HepG2 (cell line): ENCODE data around the gene MICAL3. TPM values are rescaled to one million over a fixed set of nuclear protein-coding genes. Genes with fewer than 3 reads are reported as not detected.

Experiments
- ASH2L ChIP-seq: fragments of 300-600, 200-600 bp; sonication (generic); IDR thresholded peaks from 2 replicates; pipeline ENCODE4 v1.7.0; 2017; ENCODE audit warnings: low read depth, mild to moderate bottlenecking, moderate library complexity, mixed read lengths, low read length; ENCODE audit not compliant: insufficient read length
- CEBPG ChIP-seq: IDR thresholded peaks from 2 replicates; pipeline ENCODE4 v1.6.1; 2016
- CENPT ChIP-seq: sonication (generic); formaldehyde crosslinking; IDR thresholded peaks from 2 replicates; pipeline ENCODE4 v1.8.0; 2022; ENCODE audit warnings: low read depth, mild to moderate bottlenecking, moderate library complexity, missing genetic modification reagents
- DMAP1 ChIP-seq: IDR thresholded peaks from 2 replicates; pipeline ENCODE4 v1.6.1; 2016
- GABPA ChIP-seq, 2 experiments: IDR thresholded peaks; 2 replicates each; pipeline ENCODE4 v1.6.1; 2011 to 2016; ENCODE audit warnings: low read depth in 2 of 2, low read length in 1 of 2, missing biosample characterization in 1 of 2, missing genetic modification characterization in 1 of 2
- RXRB ChIP-seq: IDR thresholded peaks from 2 replicates; pipeline ENCODE4 v1.6.1; 2016; ENCODE audit warnings: borderline replicate concordance, missing genetic modification reagents, missing compliant biosample characterization
- SIN3B ChIP-seq: fragments of 150-350 bp; IDR thresholded peaks from 2 replicates; pipeline ENCODE4 v1.6.1; 2014; ENCODE audit warnings: low read length
- SYNCRIP ChIP-seq: fragments of 200-400 bp; formaldehyde crosslinking; IDR thresholded peaks from 2 replicates; pipeline ENCODE4 v1.6.1; 2018; ENCODE audit warnings: mild to moderate bottlenecking, low read depth, low read length; ENCODE audit not compliant: insufficient read depth
- ZBTB4 ChIP-seq: sonication (generic); formaldehyde crosslinking; IDR thresholded peaks from 2 replicates; pipeline ENCODE4 v1.4.0; 2020; ENCODE audit warnings: missing genetic modification reagents, mild to moderate bottlenecking, borderline replicate concordance
- ZBTB46 ChIP-seq: sonication (generic); formaldehyde crosslinking; IDR thresholded peaks from 2 replicates; pipeline ENCODE4 v1.4.0; 2020; ENCODE audit warnings: mild to moderate bottlenecking, missing genetic modification reagents, borderline replicate concordance
- ZC3H4 ChIP-seq: sonication (generic); formaldehyde crosslinking; IDR thresholded peaks from 2 replicates; pipeline ENCODE4 v1.4.0; 2020; ENCODE audit warnings: missing genetic modification reagents, borderline replicate concordance
- ZNF121 ChIP-seq: sonication (generic); formaldehyde crosslinking; IDR thresholded peaks from 2 replicates; pipeline ENCODE4 v1.5.0; 2020; ENCODE audit warnings: mild to moderate bottlenecking, missing genetic modification reagents
- ZNF263 ChIP-seq: sonication (generic); formaldehyde crosslinking; IDR thresholded peaks from 2 replicates; pipeline ENCODE4 v1.4.0; 2020; ENCODE audit warnings: missing genetic modification reagents
- ZNF329 ChIP-seq: sonication (generic); formaldehyde crosslinking; IDR thresholded peaks from 2 replicates; pipeline ENCODE4 v1.9.0; 2021; ENCODE audit warnings: low read depth, mild to moderate bottlenecking, missing genetic modification reagents
- ZNF333 ChIP-seq: sonication (generic); formaldehyde crosslinking; IDR thresholded peaks from 2 replicates; pipeline ENCODE4 v1.4.0; 2020; ENCODE audit warnings: mild to moderate bottlenecking, missing genetic modification reagents, borderline replicate concordance
- ZNF451 ChIP-seq: sonication (generic); formaldehyde crosslinking; IDR thresholded peaks from 2 replicates; pipeline ENCODE4 v1.5.0; 2020; ENCODE audit warnings: mild to moderate bottlenecking, missing genetic modification reagents
- ZNF501 ChIP-seq: sonication (generic); formaldehyde crosslinking; IDR thresholded peaks from 2 replicates; pipeline ENCODE4 v1.5.1; 2020; ENCODE audit warnings: mild to moderate bottlenecking, moderate library complexity, missing genetic modification reagents
- ZNF510 ChIP-seq: sonication (generic); formaldehyde crosslinking; IDR thresholded peaks from 2 replicates; pipeline ENCODE4 v1.4.0; 2020; ENCODE audit warnings: low read depth, mild to moderate bottlenecking, missing genetic modification reagents
- ZNF530 ChIP-seq: sonication (generic); formaldehyde crosslinking; IDR thresholded peaks from 2 replicates; pipeline ENCODE4 v1.5.0; 2020; ENCODE audit warnings: low read depth, mild to moderate bottlenecking, missing genetic modification reagents
- ZNF574 ChIP-seq: sonication (generic); formaldehyde crosslinking; IDR thresholded peaks from 2 replicates; pipeline ENCODE4 v1.4.0; 2020; ENCODE audit warnings: missing genetic modification reagents
- ZNF615 ChIP-seq: sonication (generic); formaldehyde crosslinking; IDR thresholded peaks from 2 replicates; pipeline ENCODE4 v1.5.0; 2020; ENCODE audit warnings: mild to moderate bottlenecking, missing genetic modification reagents, borderline replicate concordance
- ZNF773 ChIP-seq: sonication (generic); formaldehyde crosslinking; IDR thresholded peaks from 2 replicates; pipeline ENCODE4 v1.4.0; 2020; ENCODE audit warnings: missing genetic modification reagents, borderline replicate concordance
- ZNF782 ChIP-seq: sonication (generic); formaldehyde crosslinking; IDR thresholded peaks from 2 replicates; pipeline ENCODE4 v1.4.0; 2020; ENCODE audit warnings: missing genetic modification reagents, mild to moderate bottlenecking, borderline replicate concordance
- polyA plus RNA-seq, 8 experiments: library from polyadenylated mRNA; depleted of rRNA in 3 of 8; stranded (reverse) in 7 of 8; unstranded in 1 of 8; fragments of >200 nt; fragmentation: Illumina TruSeq in 4 of 8; extraction: Trizol in 4 of 8; gene quantifications; 2 replicates each; pipeline versions ENCODE4 v1.2.1 to v1.2.3, GENCODE V29; 2011 to 2016; ENCODE audit warnings: low read depth in 4 of 8, missing spikeins in 1 of 8, mixed read lengths in 1 of 8; ENCODE audit not compliant: insufficient read depth in 1 of 8
- total RNA-seq, 5 experiments: library from RNA; depleted of rRNA; stranded (reverse); fragments of >200 nt; fragmentation: Illumina TruSeq; extraction: Trizol; gene quantifications; 2 replicates each; pipeline ENCODE4 v1.2.3, GENCODE V29; 2016; ENCODE audit warnings: low read depth in 1 of 5

Gene MICAL3
- total and polyA plus RNA-seq, 2 of the 13 experiments (the other 11 are each of a cell fraction or from before 2014, with no cell fraction given): 5.3 to 12.5 TPM

GRCh38 chr22:18044548-18045271, 20.3 kb upstream of the MICAL3 start (continued):
- TF ChIP-seq ZBTB46 (CRISPR knock-in tag): no peak
- no peak for TF ChIP-seq GABPA (IDR thresholded peaks at IDR 0.05; ENCODE audit: low read depth, low read length)
- 0 out of 2 replicates have a peak, but pooled peaks have one; percentile 20 for TF ChIP-seq GABPA (CRISPR knock-in tag; IDR thresholded peaks at IDR 0.05; ENCODE audit: low read depth)
- TF ChIP-seq ZNF574 (CRISPR knock-in tag): peak; percentile 61
- no peak for TF ChIP-seq ZNF263 (CRISPR knock-in tag)
- TF ChIP-seq CEBPG (CRISPR knock-in tag): peak; percentile 59
- no peak for TF ChIP-seq SIN3B
- TF ChIP-seq ZNF501 (CRISPR knock-in tag): no peak
- no peak for TF ChIP-seq ZNF530 (CRISPR knock-in tag)
- TF ChIP-seq ZNF773 (CRISPR knock-in tag): no peak
- no peak for TF ChIP-seq CENPT (CRISPR knock-in tag)
- no peak for TF ChIP-seq ZNF510
- peak; percentile 79 for TF ChIP-seq RXRB (CRISPR knock-in tag)
- peak; percentile 53 for TF ChIP-seq ASH2L
- TF ChIP-seq ZNF333: no peak
- TF ChIP-seq SYNCRIP: no peak
- TF ChIP-seq ZC3H4: no peak
- no peak for TF ChIP-seq ZNF451 (CRISPR knock-in tag)
- TF ChIP-seq ZNF782 (CRISPR knock-in tag): no peak
- TF ChIP-seq ZBTB4 (CRISPR knock-in tag): no peak
- TF ChIP-seq ZNF615 (CRISPR knock-in tag): no peak
- no peak for TF ChIP-seq ZNF329 (CRISPR knock-in tag)
- peak; percentile 58; the same call in 1 of the 2 replicates for TF ChIP-seq DMAP1
- TF ChIP-seq ZNF121 (CRISPR knock-in tag): no peak; the same call in 1 of the 2 replicates
